GM12892 (cell line): ENCODE measurements around the gene RAB23.

ENCODE experiments used
- POLR2A ChIP-seq: IDR thresholded peaks from 2 replicates; pipeline ENCODE4 v1.6.1; 2011; ENCODE audit warnings: low read depth, low read length, control low read depth
- POLR2AphosphoS5 ChIP-seq: IDR thresholded peaks from 2 replicates; pipeline ENCODE4 v1.6.1; 2011; ENCODE audit warnings: low read depth, low read length, control low read depth
- TAF1 ChIP-seq: IDR thresholded peaks from 2 replicates; pipeline ENCODE4 v1.6.1; 2011; ENCODE audit warnings: low read depth, mild to moderate bottlenecking, control low read depth, low read length, borderline replicate concordance

- TF ChIP-seq TAF1 (no peak), POLR2A (no peak), POLR2AphosphoS5 (no peak)
These were observed 80.0 kb downstream of the RAB23 start for GRCh38 chr6:57142178-57142525.
